Activated CD4-positive, CD25-positive, alpha-beta regulatory T cell treated with anti-CD3 and anti-CD28 coated beads, Interleukin-2, amount 50 U/mL, for 72 hours (primary cell): ENCODE results near the gene ELF4.

Experiments used
- DNase-seq: peaks from one replicate; pipeline ENCODE4 v3.0.0; 2021

Gene ELF4

GRCh38 chrX:130111220-130112154 is 1.2 kb upstream of the ELF4 start:
- no peak for DNase-seq

GRCh38 chrX:130109429-130110378 is 593 bp downstream of the ELF4 start:
- no peak for DNase-seq

GRCh38 chrX:130108647-130109428 is 1.5 kb downstream of the ELF4 start:
- DNase-seq: no peak

- DNase-seq: no peak
Observed at GRCh38 chrX:130106071-130106470, 4.2 kb downstream of the ELF4 start.

- DNase-seq: no peak
Observed at GRCh38 chrX:130105244-130105643, 5.1 kb downstream of the ELF4 start.

GRCh38 chrX:130103605-130104004 is 6.7 kb downstream of the ELF4 start:
- no peak for DNase-seq

- no peak for DNase-seq
Observed at GRCh38 chrX:130100180-130100579, 10.1 kb downstream of the ELF4 start.

- DNase-seq: no peak
Observed at GRCh38 chrX:130098210-130098552, 12.1 kb downstream of the ELF4 start.

GRCh38 chrX:130097507-130098209 is 12.6 kb downstream of the ELF4 start:
- no peak for DNase-seq

- DNase-seq: no peak
Observed at GRCh38 chrX:130095249-130096030, 14.9 kb downstream of the ELF4 start.

GRCh38 chrX:130094696-130095095 is 15.6 kb downstream of the ELF4 start:
- DNase-seq: no peak

GRCh38 chrX:130093271-130093670 is 17.0 kb downstream of the ELF4 start:
- DNase-seq: no peak

GRCh38 chrX:130091980-130092522 is 18.2 kb downstream of the ELF4 start:
- DNase-seq: peak; percentile 78

- DNase-seq: no peak
Observed at GRCh38 chrX:130090364-130090763, 19.9 kb downstream of the ELF4 start.

- peak; percentile 56 for DNase-seq
Observed at GRCh38 chrX:130086447-130087206, 23.7 kb downstream of the ELF4 start.

GRCh38 chrX:130085551-130086446 is 24.5 kb downstream of the ELF4 start:
- no peak for DNase-seq

- DNase-seq: no peak
Observed at GRCh38 chrX:130084631-130085237, 25.6 kb downstream of the ELF4 start.

- no peak for DNase-seq
Observed at GRCh38 chrX:130083656-130084382, 26.5 kb downstream of the ELF4 start.
